ENCODE data around the gene TESPA1.

The TESPA1 gene

DNA sequence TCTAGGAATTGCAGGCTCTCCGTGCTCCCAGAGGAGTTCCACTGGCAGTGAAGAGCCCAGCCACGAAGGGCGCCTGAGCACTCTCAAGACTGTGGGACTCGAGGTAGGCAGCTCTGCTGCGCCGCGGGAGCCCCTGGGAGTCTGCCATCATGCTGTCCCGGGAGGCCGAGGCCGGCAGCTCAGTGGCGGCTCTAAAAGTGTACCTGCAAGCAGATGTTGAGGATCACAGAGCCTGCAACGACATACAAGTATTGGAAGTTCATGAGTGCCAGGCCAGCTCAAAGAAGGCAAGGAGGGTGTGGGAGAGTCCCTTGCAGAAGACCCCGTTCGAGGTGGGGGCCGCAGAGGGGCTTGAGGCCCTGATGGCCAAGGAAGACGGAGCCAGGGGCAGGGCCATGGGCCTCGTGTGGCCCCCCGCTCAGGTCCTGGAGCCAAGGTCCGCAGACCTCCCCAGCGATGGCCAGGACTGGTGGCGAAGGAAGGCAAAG is 67.5 kb downstream of the TESPA1 start:
- no peak for DNase-seq
- in situ Hi-C loops (cut with MboI; ENCODE audit: low pct_unique_long_range_greater_than_20kb, low sequenced_read_pairs): no loop called here

Measured in KBM-7 (cell line).